PC-9 (cell line): ENCODE results near the gene MVB12B.

Source experiments
- CTCF ChIP-seq: fragments of 200-600 bp; sonication (generic); conservative IDR thresholded peaks from 2 replicates; pipeline ENCODE4 v1.6.1; 2017; ENCODE audit warnings: mixed run types, antibody characterized with exemption, mild to moderate bottlenecking, moderate library complexity
- EZH2 ChIP-seq: fragments of 200-600 bp; sonication (generic); IDR thresholded peaks from 2 replicates; pipeline ENCODE4 v1.8.0; 2017; ENCODE audit warnings: antibody characterized with exemption, low read depth

DNA sequence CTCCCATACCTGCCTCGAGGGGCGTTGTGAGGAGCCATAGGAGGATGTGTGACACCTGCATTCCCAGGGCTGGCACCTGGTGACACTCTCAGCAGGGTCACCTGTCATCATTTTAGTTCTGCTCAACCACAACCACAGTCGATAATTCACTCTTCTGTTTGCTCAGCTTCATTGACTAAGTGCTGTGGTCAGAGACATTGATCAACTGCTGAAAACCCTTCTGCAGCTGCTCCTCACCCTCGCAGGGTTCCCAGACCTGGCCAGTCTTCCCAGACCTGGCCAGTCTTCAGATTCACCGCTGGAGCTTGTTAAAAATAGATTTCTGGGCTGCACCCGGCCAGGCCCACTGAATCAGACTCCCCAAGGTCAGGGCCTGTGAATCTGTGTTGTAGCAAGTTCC, 92.8 kb downstream of the MVB12B start:
- 0 out of 2 replicates have a peak, but pooled peaks have one; percentile 48 for TF ChIP-seq CTCF
- no peak for TF ChIP-seq EZH2
